Natural killer cell (primary cell): ENCODE measurements around the gene FGGY. TPM values are rescaled to one million over a fixed set of nuclear protein-coding genes. Genes with fewer than 3 reads are reported as not detected.

Experiments used
- ATAC-seq, 3 donors: fragments of 150-1000 bp in 2 of 3; fragments of 200-7000 bp in 1 of 3; cut with Tn5 transposase; 1 replicate in 1 of 3; 2 replicates in 2 of 3; pipeline ENCODE4 v1.10.0; 2021; ENCODE audit warnings: mild to moderate bottlenecking in 2 of 3, moderate library complexity in 2 of 3
- DNase-seq, 2 donors: peaks; one replicate each; pipeline versions ENCODE4 v3.0.0 to v3.0.0-alpha.2; 2013 to 2021; ENCODE audit warnings: mixed read lengths in 1 of 2
- H3K27ac ChIP-seq: one replicate; pipeline ENCODE4 v1.5.1; 2013; ENCODE audit warnings: mild to moderate bottlenecking, low read length
- H3K27me3 ChIP-seq: one replicate; pipeline ENCODE4 v1.6.1; 2013; ENCODE audit warnings: low read length; ENCODE audit not compliant: control insufficient read depth, insufficient read depth
- H3K36me3 ChIP-seq: one replicate; pipeline ENCODE4 v1.6.1; 2013; ENCODE audit warnings: low read length; ENCODE audit not compliant: control insufficient read depth, insufficient read depth
- H3K4me1 ChIP-seq: one replicate; pipeline ENCODE4 v1.6.1; 2013; ENCODE audit warnings: low read length; ENCODE audit not compliant: control insufficient read depth, insufficient read depth
- H3K4me3 ChIP-seq: one replicate; pipeline ENCODE4 v1.5.1; 2013; ENCODE audit warnings: low read length
- H3K9me3 ChIP-seq: one replicate; pipeline ENCODE4 v1.6.1; 2013; ENCODE audit warnings: low read length; ENCODE audit not compliant: control insufficient read depth, insufficient read depth
- H3K27ac Mint-ChIP-seq, 2 donors: one replicate each; pipeline ENCODE4 v1.8.0; 2022; ENCODE audit warnings: mild to moderate bottlenecking in 2 of 2, mixed read lengths in 2 of 2, moderate library complexity in 1 of 2
- H3K27me3 Mint-ChIP-seq, 2 donors: one replicate each; pipeline ENCODE4 v1.8.0; 2022; ENCODE audit warnings: low read depth in 2 of 2, mixed read lengths in 2 of 2
- H3K36me3 Mint-ChIP-seq: one replicate; pipeline ENCODE4 v1.8.0; 2022; ENCODE audit warnings: mixed read lengths
- H3K4me1 Mint-ChIP-seq, 2 donors: one replicate each; pipeline ENCODE4 v1.8.0; 2022; ENCODE audit warnings: mixed read lengths in 2 of 2
- H3K4me3 Mint-ChIP-seq: one replicate; pipeline ENCODE4 v1.8.0; 2022; ENCODE audit warnings: mild to moderate bottlenecking, moderate library complexity, mixed read lengths
- H3K9me3 Mint-ChIP-seq, 2 donors: one replicate each; pipeline ENCODE4 v1.8.0; 2022; ENCODE audit warnings: mixed read lengths in 2 of 2
- CTCF ChIP-seq: fragments of 200-600 bp; IDR thresholded peaks from one replicate; pipeline ENCODE4 v1.8.0; 2022; ENCODE audit warnings: antibody characterized with exemption
- WGBS: methylation state at CpG from one replicate; pipeline ENCODE4 v1.1.7; 2013; ENCODE audit warnings: missing lambda C conversion rate; ENCODE audit not compliant: insufficient coverage; 5-methylcytosine and 5-hydroxymethylcytosine counted together
- intact Hi-C: fragments of 100-400 bp; cut with micrococcal nuclease; formaldehyde crosslinking; loops from one replicate; pipeline ENCODE4 v1.14.2; 2022
- total RNA-seq, 4 donors: library from RNA; stranded (reverse); fragments of 120-200 nt in 1 of 4; gene quantifications; one replicate each; pipeline versions ENCODE4 v1.2.3 to v1.2.4, GENCODE V29; 2013 to 2022

The FGGY gene
- total RNA-seq, 3 donors from 2014 or later (not counting 1 experiment from before 2014, with no cell fraction given), result 21.8 to 31.5 (median 21.8) TPM

GRCh38 chr1:59502009-59502691, 205.3 kb downstream of the FGGY start:
- DNase-seq (no peak), ATAC-seq (no peak)
- Mint-ChIP-seq H3K36me3 (no peaks in the 10 kb centered on the region), H3K4me3 (no peak overlapping the region), H3K9me3 (no peaks in the 10 kb centered on the region), H3K27me3 (no peaks in the 10 kb centered on the region), H3K4me1 (no peaks in the 10 kb centered on the region), H3K27ac (no peak overlapping the region)
- Histone ChIP-seq H3K27me3 (no peaks in the 10 kb centered on the region), H3K4me3 (no peak overlapping the region), H3K9me3 (no peaks in the 10 kb centered on the region), H3K27ac (no peak overlapping the region), H3K36me3 (no peaks in the 10 kb centered on the region), H3K4me1 (no peaks in the 10 kb centered on the region)
- 93% methylated on average over 4 of the region's 4 CpGs for WGBS
- TF ChIP-seq CTCF, result no peak
- intact Hi-C loops, result no loop called here

DNA sequence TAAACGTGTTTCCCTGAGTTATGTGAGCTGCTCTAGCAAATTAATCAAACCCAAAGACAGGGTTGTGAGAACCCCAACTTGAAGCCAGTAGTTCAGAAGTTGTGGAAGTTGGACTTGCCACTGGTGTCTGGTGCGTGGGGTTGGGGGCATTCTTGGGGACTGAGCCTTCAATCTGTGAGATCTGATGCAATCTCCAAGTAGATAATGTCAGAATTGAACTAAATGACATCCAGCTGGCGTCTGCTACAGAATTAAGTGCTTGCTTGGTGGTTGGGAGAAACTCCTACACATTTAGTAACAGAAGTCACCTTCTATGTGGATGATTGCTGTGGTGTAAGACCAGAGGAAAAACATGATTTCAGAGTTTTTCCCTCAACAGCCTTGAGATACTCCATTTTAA, 207.4 kb downstream of the FGGY start:
- 82% methylated on average over 3 of the region's 3 CpGs for WGBS
- Histone ChIP-seq H3K36me3 (no peaks in the 10 kb centered on the region), H3K27ac (no peak overlapping the region), H3K4me1 (no peaks in the 10 kb centered on the region), H3K27me3 (no peaks in the 10 kb centered on the region), H3K9me3 (no peaks in the 10 kb centered on the region), H3K4me3 (no peak overlapping the region)
- Mint-ChIP-seq H3K27me3 (no peaks in the 10 kb centered on the region), H3K4me1 (no peaks in the 10 kb centered on the region), H3K36me3 (no peaks in the 10 kb centered on the region), H3K9me3 (no peaks in the 10 kb centered on the region), H3K27ac (no peak overlapping the region), H3K4me3 (no peak overlapping the region)
- DNase-seq (no peak), ATAC-seq (no peak)
- intact Hi-C loops, result no loop called here
- TF ChIP-seq CTCF, result no peak

GRCh38 chr1:59505596-59506028, 208.7 kb downstream of the FGGY start:
- DNase-seq (no peak), ATAC-seq (no peak)
- no peak for TF ChIP-seq CTCF
- Histone ChIP-seq H3K4me3 (no peak overlapping the region), H3K36me3 (no peaks in the 10 kb centered on the region), H3K9me3 (no peaks in the 10 kb centered on the region), H3K27ac (no peak overlapping the region), H3K4me1 (no peaks in the 10 kb centered on the region), H3K27me3 (no peaks in the 10 kb centered on the region)
- intact Hi-C loops, result no loop called here
- no peak overlapping the region for H3K4me3 Mint-ChIP-seq
- H3K27me3 Mint-ChIP-seq, result peaks cover 0 to 3% of the 10 kb centered on the region in 2 donors
- no peaks in the 10 kb centered on the region for H3K4me1 Mint-ChIP-seq
- H3K36me3 Mint-ChIP-seq, result no peaks in the 10 kb centered on the region
- no peaks in the 10 kb centered on the region for H3K9me3 Mint-ChIP-seq
- no peak overlapping the region for H3K27ac Mint-ChIP-seq
- WGBS, result 92% methylated on average over 2 of the region's 2 CpGs

- Histone ChIP-seq H3K27me3 (no peaks in the 10 kb centered on the region), H3K9me3 (no peaks in the 10 kb centered on the region), H3K36me3 (no peaks in the 10 kb centered on the region), H3K27ac (no peak overlapping the region), H3K4me3 (no peak overlapping the region), H3K4me1 (no peaks in the 10 kb centered on the region)
- Mint-ChIP-seq H3K9me3 (no peaks in the 10 kb centered on the region), H3K27me3 (peaks cover 0 to 3% of the 10 kb centered on the region in 2 donors), H3K4me1 (no peaks in the 10 kb centered on the region), H3K27ac (no peak overlapping the region), H3K36me3 (no peaks in the 10 kb centered on the region), H3K4me3 (no peak overlapping the region)
- DNase-seq (no peak), ATAC-seq (peak in 1 of 3 donors; percentile 62)
- 55% methylated on average over 3 of the region's 3 CpGs for WGBS
- no peak for TF ChIP-seq CTCF
- intact Hi-C loops, result no loop called here
These were observed 210.1 kb downstream of the FGGY start for GRCh38 chr1:59506952-59507351.
